Measurements from ENCODE around the gene TUBGCP5. TPM values are rescaled to one million over a fixed set of nuclear protein-coding genes. Genes with fewer than 3 reads are reported as not detected.

The TUBGCP5 gene
- total RNA-seq, 2 experiments from 2014 or later, result 16.2 to 16.4 TPM

DNA sequence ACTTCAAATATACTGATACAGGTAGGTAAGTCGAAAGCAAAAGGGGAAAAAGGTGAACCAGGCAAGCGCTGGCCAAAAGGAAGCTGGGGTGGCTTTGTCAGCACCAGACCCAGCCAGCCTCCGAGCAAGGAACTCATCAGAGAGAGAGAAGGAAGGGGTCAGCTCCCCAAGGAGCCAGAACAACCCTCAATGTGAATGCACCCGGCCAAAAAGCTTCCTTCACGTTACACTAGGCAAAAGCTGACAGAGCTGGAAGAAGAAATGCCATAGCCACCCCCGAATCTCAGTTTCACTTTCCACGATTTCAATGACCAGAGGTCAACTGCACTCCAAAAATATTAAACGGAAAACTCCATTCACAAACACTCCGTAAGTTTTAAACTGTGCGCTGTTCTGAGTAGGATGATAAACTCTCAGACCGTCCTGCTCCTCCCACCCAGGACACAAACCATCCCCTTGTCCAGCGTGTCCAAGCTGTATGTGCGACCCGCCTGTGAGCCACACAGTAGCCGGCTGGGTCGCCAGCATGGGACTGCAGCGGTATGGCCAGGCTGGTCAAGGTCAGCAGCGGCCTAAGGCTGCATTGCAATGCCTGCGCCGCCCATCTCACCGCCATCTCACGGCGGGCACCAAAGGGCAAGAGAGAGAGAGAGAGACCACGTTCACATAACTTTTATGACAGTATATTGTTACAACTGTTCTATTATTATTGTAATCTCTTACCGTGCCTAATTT lies 88.9 kb downstream of the TUBGCP5 start:
- H3K36me3 Mint-ChIP-seq (ENCODE audit: low read depth), result no peaks in the 10 kb centered on the region
- ATAC-seq (no peak), DNase-seq (no peak)
- peaks cover 12% of the 10 kb centered on the region for H3K4me1 Mint-ChIP-seq
- H3K27me3 Mint-ChIP-seq, result peaks cover 14% of the 10 kb centered on the region
- H3K9me3 Mint-ChIP-seq (ENCODE audit: low read depth), result no peaks in the 10 kb centered on the region
- no peak overlapping the region for H3K4me3 Mint-ChIP-seq
- ChIA-PET CTCF (no interaction called here), POLR2A (no interaction called here)
- no peak overlapping the region for H3K27ac Mint-ChIP-seq
- intact Hi-C loops (cut with DNase I, micrococcal nuclease), result loop anchor here in 1 of 2 experiments (5.0 kb wide), 1 partner anchor 52 kb away; no protein-coding TSS in a partner anchor

Other genes with a start within 250 kb of the TUBGCP5 start
- gene NIPA2, start 200.9 kb downstream of the TUBGCP5 start, total RNA-seq, result 10 to 100 TPM; 42.6 to 61.4 TPM
- gene CYFIP1, start 59.2 kb downstream of the TUBGCP5 start, total RNA-seq, result 10 to 100 TPM; 31.1 to 32.8 TPM
- not detected for gene GOLGA6L1, start 97.3 kb upstream of the TUBGCP5 start, total RNA-seq